Myocyte (in vitro differentiated cells): ENCODE measurements around the gene DMBX1. TPM values are rescaled to one million over a fixed set of nuclear protein-coding genes. Genes with fewer than 3 reads are reported as not detected.

Source experiments
- DNase-seq: peaks from one replicate; pipeline ENCODE4 v3.0.0-alpha.2; 2012; ENCODE audit warnings: low read depth
- total RNA-seq: library from RNA; depleted of rRNA; stranded (reverse); fragments of >200 nt; gene quantifications from 2 replicates; pipeline ENCODE4 v1.2.3, GENCODE V29; 2014

DMBX1 gene
- total RNA-seq, 1 donor from 2014 or later, result not detected

DNA sequence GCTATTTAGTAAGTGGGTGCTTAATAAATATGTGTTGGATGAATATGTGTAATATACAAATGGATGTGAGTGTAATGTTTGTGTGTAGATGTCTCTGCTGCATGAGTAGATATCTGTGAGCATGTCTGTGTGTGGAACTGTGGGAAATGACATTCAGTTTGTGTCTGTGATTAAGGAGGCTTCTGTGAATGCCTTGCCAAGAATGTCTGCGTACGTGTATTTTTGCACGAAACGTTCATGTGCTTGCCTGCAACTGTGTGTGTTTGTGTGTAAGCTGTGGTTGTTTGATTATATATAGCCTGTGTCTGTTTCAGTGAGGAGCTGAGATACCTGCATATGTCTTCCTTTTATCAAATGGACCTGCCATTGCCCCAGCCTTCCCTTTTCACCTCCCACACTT lies 13.8 kb downstream of the DMBX1 start:
- no peak for DNase-seq

DNA sequence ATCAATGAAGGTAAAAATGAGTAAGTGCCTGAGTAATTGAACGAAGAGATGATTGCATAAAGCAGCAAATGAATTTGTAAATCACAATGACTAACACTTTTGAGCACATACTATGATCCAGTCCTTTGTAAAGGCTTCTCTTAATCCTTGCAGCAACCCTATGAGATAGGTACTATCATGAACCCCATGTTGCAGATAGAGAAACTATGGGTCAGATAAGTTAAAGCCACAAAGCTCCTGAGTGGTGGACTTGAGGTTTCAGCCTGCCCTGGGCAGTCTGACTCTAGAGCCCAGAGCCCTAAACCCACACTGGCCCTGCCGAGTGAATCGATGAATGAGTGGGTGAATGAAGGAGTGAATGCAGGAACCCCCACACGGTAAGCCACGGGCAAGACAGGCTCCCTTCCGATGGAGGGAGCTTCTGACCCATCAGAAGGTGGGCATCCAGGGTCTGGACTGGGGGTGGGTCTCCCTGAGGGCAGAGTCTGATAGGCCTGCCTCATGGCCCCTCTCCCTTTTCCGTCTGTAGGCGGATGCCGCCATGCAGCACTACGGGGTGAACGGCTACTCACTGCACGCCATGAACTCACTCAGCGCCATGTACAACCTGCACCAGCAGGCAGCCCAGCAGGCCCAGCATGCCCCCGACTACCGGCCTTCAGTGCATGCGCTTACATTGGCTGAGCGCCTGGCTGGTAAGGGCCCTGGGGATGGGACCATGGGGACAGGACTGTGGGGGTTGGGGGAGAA lies 17.0 kb downstream of the DMBX1 start:
- no peak for DNase-seq

DNA sequence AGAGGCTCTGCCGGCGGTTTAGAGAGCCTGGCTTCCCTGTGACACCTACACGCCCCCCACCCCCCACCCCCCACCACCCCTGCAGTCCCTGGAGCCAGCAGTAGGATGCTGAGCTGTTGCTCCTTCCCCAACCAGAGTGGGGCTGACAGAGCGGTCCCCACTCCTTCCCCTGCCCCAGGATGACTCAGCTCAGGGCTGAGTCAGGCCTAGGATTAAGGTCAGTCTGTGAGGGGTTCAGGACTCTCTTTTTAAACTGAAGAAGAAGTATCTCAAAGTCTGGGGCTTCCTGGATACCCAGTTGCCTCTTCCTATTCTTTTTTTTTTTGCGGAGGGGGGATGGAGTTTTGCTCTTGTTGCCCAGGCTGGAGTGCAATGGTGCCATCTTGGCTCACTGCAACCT lies 19.1 kb downstream of the DMBX1 start:
- no peak for DNase-seq

DNA sequence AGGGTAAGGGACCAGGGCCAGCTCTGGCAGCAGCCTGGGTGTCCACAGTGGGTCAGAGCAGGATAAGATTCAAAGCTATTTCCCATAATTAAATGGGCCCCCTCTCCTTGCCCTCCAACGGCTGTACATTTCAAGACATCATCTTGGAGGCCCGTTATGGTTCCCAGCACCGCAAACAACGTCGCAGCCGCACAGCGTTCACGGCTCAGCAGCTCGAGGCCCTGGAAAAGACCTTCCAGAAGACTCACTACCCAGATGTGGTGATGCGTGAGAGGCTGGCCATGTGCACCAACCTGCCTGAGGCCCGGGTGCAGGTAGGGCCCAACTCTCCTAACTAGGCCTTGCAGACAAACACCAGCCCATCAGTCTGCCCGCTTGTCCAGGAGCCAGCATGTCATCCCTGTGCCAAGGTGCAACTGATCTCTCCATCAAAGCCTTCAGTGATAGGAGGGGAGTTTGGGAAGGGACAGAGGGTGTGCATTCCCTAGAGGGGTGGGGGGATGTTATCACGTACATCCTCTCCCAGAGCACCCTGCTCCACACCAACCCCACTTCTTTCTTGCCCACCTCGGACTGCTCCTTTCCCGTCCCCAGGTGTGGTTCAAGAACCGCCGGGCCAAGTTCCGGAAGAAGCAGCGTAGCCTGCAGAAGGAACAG lies 20.8 kb downstream of the DMBX1 start:
- no peak for DNase-seq

DNA sequence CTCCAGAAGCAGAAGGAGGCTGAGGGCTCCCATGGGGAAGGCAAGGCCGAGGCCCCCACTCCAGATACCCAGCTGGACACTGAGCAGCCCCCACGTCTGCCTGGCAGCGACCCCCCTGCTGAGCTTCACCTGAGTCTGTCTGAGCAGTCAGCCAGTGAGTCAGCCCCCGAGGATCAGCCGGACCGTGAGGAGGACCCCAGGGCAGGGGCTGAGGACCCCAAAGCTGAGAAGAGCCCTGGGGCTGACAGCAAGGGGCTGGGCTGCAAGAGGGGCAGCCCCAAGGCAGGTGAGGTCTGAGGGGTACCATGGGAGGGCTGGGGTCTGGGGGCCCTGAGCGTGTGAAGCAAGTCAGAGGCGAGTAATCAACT lies 21.3 kb downstream of the DMBX1 start:
- DNase-seq, result no peak

DNA sequence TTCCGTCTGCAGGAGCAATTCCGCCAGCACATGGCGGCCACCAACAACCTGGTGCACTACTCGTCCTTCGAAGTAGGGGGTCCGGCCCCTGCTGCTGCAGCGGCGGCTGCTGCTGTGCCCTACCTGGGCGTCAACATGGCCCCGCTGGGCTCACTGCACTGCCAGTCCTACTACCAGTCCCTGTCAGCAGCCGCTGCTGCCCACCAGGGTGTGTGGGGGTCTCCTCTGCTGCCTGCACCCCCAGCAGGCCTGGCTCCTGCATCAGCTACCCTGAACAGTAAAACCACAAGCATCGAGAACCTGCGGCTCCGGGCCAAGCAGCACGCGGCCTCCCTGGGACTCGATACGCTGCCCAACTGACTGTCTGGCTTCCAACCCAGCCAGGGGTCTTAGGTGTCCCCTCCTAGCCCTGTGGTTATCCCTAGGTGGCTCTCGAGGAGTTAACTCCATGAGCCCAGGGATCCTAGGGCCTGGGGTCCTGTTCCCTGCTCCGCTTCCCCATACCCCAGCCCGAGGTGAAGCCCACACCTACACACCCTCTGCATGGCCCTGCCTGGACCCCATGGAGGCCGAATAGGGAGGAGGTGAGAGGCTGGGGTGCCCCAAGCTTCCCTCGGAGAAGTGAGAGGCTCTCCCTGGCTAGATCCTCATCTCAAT lies 22.6 kb downstream of the DMBX1 start:
- DNase-seq, result no peak

DNA sequence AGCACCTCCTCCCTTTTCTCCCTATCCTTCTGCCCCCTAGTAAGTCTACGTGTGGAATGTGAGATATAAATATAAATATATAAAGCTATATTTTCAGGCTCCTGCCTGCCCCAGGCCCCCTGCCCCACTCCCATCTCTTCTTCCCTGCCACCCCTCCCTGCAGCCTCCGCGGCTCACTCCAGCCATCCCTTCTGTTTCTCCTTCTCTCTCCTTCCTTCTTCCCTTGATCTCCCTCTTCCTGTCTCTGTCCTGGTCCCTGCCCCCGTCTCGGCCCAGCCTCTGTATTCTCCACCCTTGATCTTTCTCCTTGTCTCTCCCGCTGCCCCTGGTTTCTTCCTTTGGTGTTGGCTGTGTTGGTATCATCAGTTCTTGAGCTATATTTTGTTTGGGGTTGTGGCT lies 23.2 kb downstream of the DMBX1 start:
- no peak for DNase-seq

DNA sequence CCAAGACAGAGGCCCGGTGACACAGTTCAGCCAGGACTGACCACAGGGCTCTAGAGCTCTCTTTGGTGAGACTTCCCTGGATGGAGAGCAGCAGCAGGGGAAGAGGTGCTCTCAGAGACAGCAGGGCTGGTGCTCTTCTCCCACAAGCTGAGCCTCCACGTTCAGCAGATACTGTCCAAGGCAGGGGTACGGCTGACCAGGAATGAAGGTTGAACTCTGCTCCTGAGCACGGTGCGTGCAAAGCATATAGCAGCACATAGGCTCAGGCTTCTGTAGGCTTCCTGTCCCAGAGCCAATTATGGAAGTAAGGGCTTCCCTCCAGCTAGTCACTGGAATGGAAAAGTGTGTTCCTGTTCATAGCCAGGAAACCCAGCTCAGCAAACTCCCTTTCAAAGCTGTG lies 23.9 kb downstream of the DMBX1 start:
- no peak for DNase-seq

DNA sequence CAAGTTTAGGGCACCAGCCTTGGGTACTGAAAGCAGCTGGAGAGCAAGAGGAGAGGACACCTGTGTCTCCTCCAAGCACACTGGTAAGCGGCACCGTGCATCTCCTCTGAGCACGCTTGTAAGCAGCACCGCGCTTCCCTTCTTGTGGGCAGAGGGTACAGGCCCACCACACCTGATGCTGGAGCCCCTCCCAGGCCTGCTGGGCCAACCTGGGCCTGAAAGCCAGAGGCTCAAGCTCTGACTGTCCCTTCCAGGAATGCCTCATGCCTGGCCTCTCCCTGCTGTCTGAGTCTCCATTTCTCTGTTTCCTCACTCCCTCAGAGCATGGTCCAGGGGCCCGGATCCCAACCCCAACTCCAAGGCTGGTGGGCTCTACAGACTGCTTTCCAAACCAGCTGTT lies 25.9 kb downstream of the DMBX1 start:
- DNase-seq, result no peak

DNA sequence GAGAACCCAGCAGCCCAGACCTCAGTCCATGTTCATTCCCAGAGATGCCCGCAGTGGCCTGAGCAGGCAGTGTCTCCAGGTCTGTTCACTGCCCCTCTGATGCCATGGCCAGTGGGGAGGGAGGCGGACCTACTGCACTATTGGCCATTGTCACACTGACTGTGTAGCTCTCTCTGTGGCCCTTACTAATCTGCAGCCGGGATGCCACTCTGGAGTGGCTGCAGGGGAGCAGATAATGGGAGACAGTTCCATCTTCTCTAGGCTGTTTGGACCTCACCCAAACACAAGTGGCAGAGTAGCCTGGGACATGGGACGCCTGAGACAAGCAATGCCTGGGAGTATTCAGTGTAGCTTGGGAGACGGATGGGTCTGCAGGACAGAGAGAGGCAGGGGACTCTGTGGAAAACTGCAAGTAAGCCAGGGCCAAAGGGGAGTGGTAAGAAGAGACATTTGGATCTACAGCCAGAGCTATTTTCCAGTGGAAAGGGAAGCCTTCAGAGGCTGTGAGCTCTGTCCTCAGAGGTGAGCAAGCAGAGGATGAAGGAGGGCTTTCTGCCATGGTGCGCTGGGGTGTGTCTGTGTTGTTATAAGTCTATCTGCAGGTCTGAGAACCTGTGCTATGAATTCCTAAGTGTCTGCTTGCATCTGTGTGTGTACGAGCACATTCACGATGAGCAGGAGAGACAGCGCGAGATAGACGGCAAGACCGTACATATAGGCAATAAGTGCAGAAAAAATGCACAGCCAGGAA lies 26.7 kb downstream of the DMBX1 start:
- DNase-seq, result no peak

DNA sequence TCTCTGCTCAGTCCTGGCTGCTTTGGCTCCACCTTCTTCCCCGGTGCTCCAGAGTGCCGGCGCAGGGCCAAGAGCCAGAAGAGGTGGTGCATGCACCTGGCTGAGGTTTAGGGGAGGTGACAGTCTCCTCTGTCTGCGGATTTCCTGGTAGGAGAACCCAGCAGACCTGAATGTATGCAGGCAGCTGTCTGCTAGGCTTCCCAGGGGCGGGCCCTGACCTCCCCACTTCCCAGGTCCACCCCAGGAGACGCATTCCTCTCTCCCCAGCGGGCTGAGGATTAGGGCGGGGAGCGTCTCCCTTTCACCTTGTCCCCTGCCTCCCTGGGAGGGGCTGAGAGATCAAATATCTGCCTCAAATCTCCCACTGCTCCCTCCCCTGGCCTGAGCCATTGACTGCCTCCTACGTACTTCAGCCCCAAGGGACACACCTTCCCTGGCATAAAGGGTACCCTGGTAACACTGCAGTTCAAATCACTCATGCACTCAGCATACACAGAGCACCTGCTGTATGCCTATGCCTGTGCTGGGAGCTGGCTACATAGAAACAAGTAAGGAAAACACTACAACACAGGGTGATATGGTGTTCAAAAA lies 27.5 kb downstream of the DMBX1 start:
- DNase-seq, result no peak

DNA sequence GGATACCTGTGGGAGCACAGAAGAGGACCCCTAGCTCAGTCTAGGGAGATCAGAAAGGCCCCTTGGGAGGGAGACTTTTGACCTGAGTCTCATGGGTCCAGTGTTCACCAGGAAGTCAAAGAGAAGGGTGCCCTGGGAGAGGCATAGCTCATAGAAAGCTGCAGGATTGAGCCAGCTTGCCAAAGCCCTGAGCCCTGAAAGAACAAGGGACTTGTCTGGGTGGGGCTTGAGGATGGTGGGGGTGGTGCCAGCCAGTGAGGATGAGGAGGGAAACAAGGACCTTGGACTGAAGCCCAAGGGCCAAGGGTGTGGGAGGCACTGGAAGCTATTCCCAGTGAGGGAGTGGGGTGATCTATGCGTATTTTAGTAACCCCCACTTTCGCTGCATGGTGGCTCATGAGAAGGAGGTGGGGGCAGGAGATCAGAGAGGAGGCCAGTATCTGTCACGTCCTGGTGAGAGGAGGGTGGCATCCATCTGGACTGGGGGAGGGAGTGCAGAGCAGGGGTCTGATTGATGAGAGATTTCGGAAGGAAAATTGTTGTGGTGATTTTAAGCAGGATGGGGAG lies 28.4 kb downstream of the DMBX1 start:
- no peak for DNase-seq

DNA sequence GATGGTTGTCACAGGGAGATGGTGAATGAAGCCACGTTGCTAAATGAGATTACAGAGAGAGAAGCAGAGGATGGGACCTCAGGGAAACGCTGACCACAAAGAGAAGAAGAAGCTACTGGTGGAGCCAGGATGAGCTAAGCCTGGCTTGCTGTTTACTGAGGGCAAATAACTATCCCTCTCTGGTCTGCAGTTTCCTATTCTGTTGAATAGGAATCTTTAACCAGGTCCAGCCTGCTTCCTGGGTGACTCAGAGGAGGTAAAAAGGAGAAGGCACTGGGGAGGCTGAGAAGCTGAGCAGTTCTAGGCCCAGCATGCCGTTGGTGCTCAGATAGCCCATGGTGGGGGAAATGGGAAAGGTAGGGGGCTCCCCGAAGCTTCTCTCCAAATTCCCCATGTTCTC lies 29.6 kb downstream of the DMBX1 start:
- no peak for DNase-seq

DNA sequence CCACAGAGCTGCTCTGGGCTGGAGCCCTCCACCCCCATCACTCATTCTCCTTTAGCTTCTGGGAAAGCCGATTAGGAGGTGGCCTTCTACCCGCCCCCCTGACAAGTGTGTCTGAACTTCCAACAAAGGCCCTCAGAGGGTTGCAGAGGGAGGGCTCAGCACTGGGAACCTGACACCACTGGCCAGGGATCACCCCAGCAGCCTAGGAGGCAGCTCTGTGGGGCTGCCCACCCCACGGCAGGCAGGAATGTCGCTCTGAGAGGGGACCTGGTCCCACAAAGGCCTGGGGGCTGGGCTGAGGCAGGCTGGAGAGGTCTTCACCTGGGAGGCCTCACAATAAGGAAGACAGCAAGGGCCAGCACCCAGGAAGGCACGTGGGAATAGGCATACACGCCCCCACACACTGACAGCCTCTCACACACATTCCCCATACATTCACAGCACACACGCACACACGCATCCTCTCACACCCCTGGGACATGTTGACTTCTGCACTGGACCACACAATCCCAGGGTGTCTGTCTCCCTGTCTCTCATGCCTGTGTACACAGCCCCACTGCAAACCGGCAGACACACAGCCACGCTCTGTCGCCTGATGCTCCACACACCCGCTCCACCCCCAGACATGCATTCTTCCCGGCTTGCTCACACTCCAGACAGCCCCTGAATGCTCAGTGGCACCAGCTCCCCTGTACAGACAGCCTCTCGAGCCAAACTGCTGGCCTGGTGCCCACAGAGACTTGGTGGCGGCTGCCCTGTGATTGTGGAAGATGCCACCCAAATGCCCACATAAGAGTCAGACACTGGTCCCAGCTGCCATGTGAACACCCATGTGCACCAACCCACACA lies 30.7 kb downstream of the DMBX1 start:
- peak; percentile 90 for DNase-seq

DNA sequence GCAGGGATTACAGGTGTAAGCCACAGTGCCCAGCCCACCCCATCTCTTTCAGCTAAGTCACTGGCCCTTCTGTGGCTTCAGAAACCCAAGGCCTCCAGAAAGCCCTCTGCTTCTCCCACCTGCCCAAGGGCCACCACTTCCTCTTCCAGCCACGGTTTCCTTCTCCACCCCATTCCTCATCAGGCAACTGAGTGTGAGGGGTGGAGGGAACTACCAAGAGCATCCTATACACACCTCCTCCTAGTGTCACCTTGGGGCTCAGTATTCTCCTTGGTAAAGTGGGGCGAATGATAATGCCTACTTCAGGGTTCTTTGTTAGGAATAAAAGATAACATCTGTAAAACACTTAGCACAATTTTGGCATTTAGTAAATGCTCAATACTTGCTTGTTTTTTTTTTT lies 31.8 kb downstream of the DMBX1 start:
- DNase-seq, result no peak

DNA sequence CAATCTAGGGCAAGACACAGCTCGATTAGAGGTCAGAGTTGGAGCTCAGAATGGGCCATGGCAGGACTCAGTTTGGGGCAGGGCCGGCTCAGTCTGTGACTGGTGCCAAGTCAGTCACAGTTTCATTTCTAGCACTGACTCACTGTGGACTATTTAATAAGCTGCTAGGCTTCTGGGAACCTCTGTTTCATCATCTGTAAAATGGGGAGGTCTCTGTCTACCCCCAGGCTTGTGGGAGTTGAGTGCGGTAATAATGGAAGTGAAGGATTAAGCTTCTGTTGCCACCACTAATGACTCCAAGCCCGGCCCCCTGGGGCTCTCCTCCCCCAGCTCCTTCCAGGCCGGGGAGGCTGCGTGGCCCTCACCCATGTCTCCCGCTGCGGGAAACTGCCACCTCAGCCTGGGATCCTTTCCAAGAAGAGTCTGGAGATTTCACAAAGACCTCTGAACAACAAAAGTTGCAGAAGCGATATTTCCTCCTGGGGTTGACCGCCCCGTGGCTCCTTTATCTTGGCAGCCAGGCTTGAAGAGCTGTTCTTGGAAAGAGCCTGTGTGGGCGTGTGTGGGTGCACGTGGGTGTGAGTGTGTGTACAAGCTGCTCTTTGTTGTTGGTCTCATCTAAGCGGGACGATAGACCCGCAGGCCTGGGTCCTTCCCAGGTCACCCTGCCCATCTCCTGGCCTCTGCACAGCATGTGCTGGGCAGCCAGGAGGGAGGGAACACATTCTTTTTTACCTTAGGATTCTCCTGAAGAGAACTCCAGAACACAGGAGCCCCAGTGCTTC lies 32.7 kb downstream of the DMBX1 start:
- DNase-seq, result peak; percentile 34

DNA sequence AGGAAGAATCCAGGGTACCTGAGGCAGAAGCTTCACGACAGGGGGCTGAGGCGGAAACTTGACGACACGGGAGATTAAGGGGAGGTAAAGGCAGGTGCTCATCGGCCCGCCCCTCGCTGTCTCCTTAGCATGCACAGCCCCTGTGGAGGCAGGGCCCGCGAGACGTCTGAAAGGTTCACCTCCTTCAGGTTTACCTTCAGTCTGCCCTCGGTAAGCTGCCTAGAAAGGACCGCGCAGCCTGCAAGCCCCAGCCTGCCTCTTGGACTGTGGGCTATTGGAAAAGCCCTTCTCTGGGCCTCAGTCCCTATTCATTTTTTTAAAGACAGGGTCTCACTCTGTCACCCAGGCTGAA lies 33.3 kb downstream of the DMBX1 start:
- DNase-seq, result no peak

DNA sequence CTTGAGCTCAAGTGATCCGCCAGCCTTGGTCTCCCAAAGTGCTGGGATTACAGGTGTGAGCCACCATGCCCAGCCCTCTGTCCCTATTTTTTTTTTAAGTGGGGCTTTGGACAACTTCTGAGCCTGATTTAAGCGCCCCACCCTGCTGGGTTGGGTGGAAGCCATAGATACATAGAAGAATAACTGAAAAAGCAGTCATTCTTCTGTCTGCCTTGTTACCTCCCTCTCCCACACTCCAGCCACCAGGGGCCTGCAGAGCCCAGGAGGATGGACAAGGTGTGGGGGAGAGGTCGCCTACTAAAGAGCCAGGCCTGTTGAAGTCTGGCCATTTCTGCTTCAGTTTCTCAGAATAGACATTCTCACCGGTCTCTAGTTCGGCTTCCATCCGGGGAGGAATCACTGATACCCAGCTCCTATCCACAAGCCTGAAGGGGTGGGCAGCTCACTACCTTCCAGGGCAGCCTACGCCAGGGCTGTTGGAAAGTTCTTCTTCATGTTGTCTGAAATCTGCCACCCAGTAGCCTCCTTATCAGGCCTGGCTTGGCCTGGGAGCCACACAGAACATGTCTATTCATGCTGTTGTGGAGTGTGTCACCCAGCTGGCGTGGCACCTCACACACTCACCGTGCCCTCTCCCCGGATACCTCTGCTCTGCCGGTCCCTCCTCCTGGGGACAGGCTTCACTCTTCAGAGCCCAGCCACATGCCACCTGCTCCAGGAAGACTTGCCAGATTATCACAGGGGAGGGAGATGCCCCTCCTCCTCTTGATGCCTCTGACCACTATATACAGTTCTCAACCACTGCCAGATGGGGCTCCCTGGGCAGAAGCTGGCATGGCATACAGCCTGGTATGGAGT lies 34.1 kb downstream of the DMBX1 start:
- DNase-seq, result peak; percentile 50

DNA sequence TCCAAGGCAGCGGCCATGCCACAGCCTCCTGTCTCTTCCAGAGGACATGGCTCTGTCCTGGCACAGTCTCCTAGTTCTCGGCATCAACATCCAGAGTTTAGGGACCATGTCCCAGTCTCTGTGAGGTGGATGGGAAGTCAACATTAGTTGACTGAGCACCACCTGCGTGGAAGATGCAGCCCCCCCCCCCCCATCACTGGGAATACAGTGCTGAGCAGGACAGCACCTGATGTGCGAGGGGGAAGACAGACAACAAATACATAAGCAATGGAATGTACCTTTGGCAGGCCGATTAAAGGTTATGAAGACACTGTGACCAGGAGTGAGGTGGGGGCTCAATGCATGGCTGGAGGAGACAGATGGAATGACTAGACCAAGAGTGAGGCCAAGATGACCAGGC lies 35.2 kb downstream of the DMBX1 start:
- DNase-seq, result no peak
